Ectodermal cell (in vitro differentiated cells): Measurements from ENCODE around the gene CLASP1.
"Not testable (repeated sequence)": the region's sequence is repeated elsewhere in the genome, so short reads cannot be mapped to it uniquely, and the experiment has no call there.

Experiments
- H3K27ac ChIP-seq: 2 replicates; pipeline ENCODE4 v1.7.0; 2013; ENCODE audit warnings: mild to moderate bottlenecking, low read depth, low read length; ENCODE audit not compliant: insufficient read depth, poor library complexity, severe bottlenecking
- H3K27me3 ChIP-seq: 2 replicates; pipeline ENCODE4 v1.7.0; 2013; ENCODE audit warnings: mild to moderate bottlenecking, low read length; ENCODE audit not compliant: insufficient read depth, control insufficient read depth, poor library complexity, severe bottlenecking
- H3K36me3 ChIP-seq: one replicate; pipeline ENCODE4 v1.7.0; 2013; ENCODE audit warnings: low read length; ENCODE audit not compliant: control insufficient read depth, insufficient read depth
- H3K4me1 ChIP-seq: one replicate; pipeline ENCODE4 v1.7.0; 2013; ENCODE audit warnings: low read length; ENCODE audit not compliant: control insufficient read depth, insufficient read depth
- H3K4me3 ChIP-seq: 2 replicates; pipeline ENCODE4 v1.7.0; 2013; ENCODE audit warnings: low read depth, low read length, control low read depth; ENCODE audit not compliant: insufficient read depth
- H3K9me3 ChIP-seq: 2 replicates; pipeline ENCODE4 v1.7.0; 2013; ENCODE audit warnings: mild to moderate bottlenecking, low read length, moderate library complexity; ENCODE audit not compliant: control insufficient read depth
- WGBS, 2 experiments: methylation state at CpG; one replicate each; pipeline ENCODE4 v1.1.7; 2013; ENCODE audit warnings: missing lambda C conversion rate in 2 of 2; 5-methylcytosine and 5-hydroxymethylcytosine counted together

CLASP1 gene

DNA sequence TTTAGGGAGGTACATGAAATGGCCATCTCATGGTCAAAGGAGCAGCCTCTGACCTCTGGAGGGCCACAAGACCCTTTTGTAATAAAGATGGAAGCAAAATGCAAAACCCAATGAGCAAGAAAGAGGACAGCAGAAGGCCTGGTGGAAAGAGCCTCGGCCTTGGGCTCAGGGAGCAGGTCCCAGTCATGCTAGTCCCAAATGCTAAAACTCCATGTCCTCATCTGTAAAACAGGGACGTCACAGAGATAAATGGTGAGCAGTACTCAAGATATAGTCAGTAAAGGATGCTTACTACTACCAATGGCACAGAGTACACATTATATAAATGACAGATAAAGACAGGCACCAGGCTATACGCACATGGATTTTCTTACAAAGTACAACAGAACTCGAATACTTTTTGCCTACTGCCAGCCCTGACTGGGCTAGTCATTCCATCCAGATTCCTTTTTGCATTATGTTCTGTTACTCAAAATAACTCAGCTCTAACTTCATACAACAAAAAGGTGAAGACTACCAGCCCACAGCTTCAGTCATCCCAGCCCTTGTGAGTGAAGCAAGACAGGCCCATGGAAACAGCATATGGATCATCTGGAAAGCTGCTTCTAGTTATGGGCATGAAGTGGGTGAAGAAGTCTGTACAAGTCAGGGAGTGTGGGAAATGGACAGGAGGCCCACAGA is 299.4 kb downstream of the CLASP1 start:
- Histone ChIP-seq H3K27me3 (no peaks in the 10 kb centered on the region), H3K4me1 (no peaks in the 10 kb centered on the region), H3K4me3 (no peak overlapping the region), H3K27ac (no peak overlapping the region), H3K9me3 (no peaks in the 10 kb centered on the region), H3K36me3 (peaks cover 41% of the 10 kb centered on the region)
- WGBS, 2 experiments, result 93% methylated on average over 4 of the region's 4 CpGs

DNA sequence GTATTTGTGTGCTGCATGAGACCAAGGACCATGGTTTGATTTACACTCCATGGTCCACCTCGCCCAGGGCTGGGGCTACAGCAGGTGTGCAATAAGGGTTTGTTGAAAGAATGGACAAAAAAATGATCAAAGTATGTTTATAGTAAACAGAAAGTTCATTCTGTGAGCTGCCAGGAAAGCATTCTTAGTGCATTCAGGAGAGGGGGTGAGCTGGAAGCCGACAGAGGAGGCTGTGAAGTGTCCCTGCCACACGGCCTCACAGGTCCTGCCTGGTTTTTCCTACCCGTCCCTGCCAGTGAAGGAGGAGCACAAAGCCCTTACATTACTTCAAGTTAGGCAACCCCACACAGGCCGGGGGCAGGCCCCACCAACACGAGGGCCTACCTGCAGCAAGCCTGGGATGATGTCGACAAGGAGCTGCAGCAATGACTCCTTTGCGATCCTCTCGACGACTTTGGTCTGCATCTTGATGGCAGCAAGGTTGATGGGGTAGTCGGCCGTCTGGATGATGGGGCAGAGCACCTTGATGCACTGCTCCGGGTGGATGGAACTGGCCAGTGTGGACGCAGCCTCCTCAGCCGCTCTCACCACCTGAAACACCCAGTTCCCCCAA is 301.0 kb downstream of the CLASP1 start:
- peaks cover 41% of the 10 kb centered on the region for H3K36me3 ChIP-seq
- H3K4me1 ChIP-seq, result no peaks in the 10 kb centered on the region

DNA sequence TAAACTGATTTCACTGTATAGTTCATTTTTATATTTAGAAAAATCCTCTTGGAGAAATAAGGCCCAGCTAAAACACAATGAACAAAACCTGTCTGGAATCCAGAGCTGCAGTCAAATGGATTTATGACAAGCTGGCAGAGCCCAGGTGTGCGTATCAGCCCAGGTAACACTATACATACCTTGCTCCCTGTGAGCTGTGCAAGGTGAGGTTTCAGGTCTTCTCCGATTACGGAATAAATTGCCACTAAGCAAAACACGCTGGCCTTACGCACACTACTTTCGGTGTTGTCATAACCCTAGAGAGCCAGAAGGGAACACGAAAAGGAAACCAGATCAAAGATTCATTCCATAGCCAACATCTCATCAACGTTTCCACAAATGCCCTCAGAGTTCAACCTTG is 302.4 kb downstream of the CLASP1 start:
- no peaks in the 10 kb centered on the region for H3K9me3 ChIP-seq
- no peak overlapping the region for H3K4me3 ChIP-seq
- H3K27ac ChIP-seq, result no peak overlapping the region
- 90 to 95% methylated on average over 8 of the region's 8 CpGs for WGBS, 2 experiments
- H3K4me1 ChIP-seq, result no peaks in the 10 kb centered on the region
- peaks cover 36% of the 10 kb centered on the region for H3K36me3 ChIP-seq
- no peaks in the 10 kb centered on the region for H3K27me3 ChIP-seq

More for the DNA sequence above, 301.0 kb downstream of the CLASP1 start:
- 96% methylated on average over 15 of the region's 15 CpGs for WGBS, 2 experiments
- H3K4me3 ChIP-seq, result no peak overlapping the region
- H3K9me3 ChIP-seq, result no peaks in the 10 kb centered on the region
- H3K27me3 ChIP-seq, result no peaks in the 10 kb centered on the region
- no peak overlapping the region for H3K27ac ChIP-seq

GRCh38 chr2:121346407-121346806 is 302.9 kb downstream of the CLASP1 start:
- H3K27me3 ChIP-seq, result no peaks in the 10 kb centered on the region
- H3K36me3 ChIP-seq, result peaks cover 32% of the 10 kb centered on the region
- 92 to 93% methylated on average over 6 of the region's 6 CpGs for WGBS, 2 experiments
- no peak overlapping the region for H3K4me3 ChIP-seq
- no peaks in the 10 kb centered on the region for H3K9me3 ChIP-seq
- no peaks in the 10 kb centered on the region for H3K4me1 ChIP-seq
- H3K27ac ChIP-seq, result no peak overlapping the region

- no peaks in the 10 kb centered on the region for H3K27me3 ChIP-seq
- no peaks in the 10 kb centered on the region for H3K9me3 ChIP-seq
- H3K27ac ChIP-seq, result no peak overlapping the region
- WGBS, 2 experiments, result 89 to 97% methylated on average over 3 of the region's 3 CpGs
- peaks cover 32% of the 10 kb centered on the region for H3K36me3 ChIP-seq
- no peak overlapping the region for H3K4me3 ChIP-seq
- H3K4me1 ChIP-seq, result no peaks in the 10 kb centered on the region
Observed at GRCh38 chr2:121345887-121346286, 303.4 kb downstream of the CLASP1 start.

GRCh38 chr2:121345101-121345500 is 304.2 kb downstream of the CLASP1 start:
- Histone ChIP-seq H3K36me3 (peaks cover 39% of the 10 kb centered on the region), H3K27me3 (no peaks in the 10 kb centered on the region)

DNA sequence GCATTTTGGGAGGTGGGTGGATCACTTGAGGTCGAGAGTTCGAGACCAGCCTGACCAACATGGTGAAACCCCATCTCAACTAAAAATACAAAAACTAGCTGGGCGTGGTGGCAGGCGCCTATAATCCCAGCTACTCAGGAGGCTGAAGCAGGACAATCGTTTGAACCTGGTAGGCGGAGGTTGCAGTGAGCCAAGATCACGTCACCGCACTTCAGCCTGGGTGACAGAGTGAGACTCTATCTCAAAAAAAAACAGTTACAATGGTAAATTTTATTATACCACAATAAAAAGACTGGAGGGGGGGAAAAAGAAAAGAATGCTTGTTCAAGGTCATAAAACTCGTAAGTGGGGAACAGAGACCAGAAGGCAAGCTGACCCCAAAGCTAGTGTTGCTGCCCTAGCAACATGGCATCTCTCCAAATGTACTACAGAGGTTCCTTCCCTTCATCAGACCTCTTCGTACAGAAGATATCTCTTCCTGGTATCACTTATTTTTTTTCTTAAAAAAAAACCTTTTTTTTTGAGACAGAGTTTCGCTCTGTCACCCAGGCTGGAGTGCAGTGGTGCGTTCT is 305.3 kb downstream of the CLASP1 start:
- not testable (repeated sequence) for H3K4me3 ChIP-seq, H3K9me3 ChIP-seq, H3K27me3 ChIP-seq, H3K27ac ChIP-seq, H3K4me1 ChIP-seq
- H3K36me3 ChIP-seq, result peaks cover 41% of the 10 kb centered on the region
- 89 to 94% methylated on average over 10 to 12 of the region's 12 CpGs for WGBS, 2 experiments

More at GRCh38 chr2:121345101-121345500, 304.2 kb downstream of the CLASP1 start:
- Histone ChIP-seq H3K27ac (no peak overlapping the region), H3K9me3 (no peaks in the 10 kb centered on the region), H3K4me1 (no peaks in the 10 kb centered on the region), H3K4me3 (no peak overlapping the region)
- WGBS, 2 experiments, result 91 to 95% methylated on average over 6 of the region's 6 CpGs

GRCh38 chr2:121343191-121343590 is 306.1 kb downstream of the CLASP1 start:
- Histone ChIP-seq H3K27me3 (no peaks in the 10 kb centered on the region), H3K4me3 (no peak overlapping the region), H3K4me1 (no peaks in the 10 kb centered on the region), H3K27ac (no peak overlapping the region), H3K9me3 (no peaks in the 10 kb centered on the region), H3K36me3 (peaks cover 47% of the 10 kb centered on the region)
- WGBS, 2 experiments, result 68 to 69% methylated on average over 2 of the region's 2 CpGs

DNA sequence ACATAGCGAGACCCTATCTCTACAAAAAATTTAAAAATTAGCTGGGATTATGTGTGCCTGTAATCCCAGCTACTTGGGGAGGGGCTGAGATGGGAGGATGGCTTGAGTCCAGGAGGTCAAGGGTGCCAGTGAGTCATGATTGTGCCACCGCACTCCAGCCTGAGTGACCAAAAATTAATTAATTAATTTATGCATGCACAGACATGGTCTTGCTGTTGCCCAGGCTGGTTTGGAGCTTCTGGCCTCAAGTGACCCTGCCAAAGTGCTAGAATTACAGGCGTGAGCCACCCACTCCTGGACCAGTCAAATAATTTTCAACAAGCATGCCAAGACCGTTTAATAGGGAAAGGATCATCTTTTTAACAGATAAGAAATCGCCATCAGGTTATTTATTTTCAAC is 306.5 kb downstream of the CLASP1 start:
- Histone ChIP-seq H3K27ac (no peak overlapping the region), H3K9me3 (no peaks in the 10 kb centered on the region), H3K4me1 (no peaks in the 10 kb centered on the region), H3K4me3 (no peak overlapping the region), H3K27me3 (no peaks in the 10 kb centered on the region), H3K36me3 (peaks cover 43% of the 10 kb centered on the region)
- WGBS, 2 experiments, result 96 to 97% methylated on average over 5 of the region's 5 CpGs

DNA sequence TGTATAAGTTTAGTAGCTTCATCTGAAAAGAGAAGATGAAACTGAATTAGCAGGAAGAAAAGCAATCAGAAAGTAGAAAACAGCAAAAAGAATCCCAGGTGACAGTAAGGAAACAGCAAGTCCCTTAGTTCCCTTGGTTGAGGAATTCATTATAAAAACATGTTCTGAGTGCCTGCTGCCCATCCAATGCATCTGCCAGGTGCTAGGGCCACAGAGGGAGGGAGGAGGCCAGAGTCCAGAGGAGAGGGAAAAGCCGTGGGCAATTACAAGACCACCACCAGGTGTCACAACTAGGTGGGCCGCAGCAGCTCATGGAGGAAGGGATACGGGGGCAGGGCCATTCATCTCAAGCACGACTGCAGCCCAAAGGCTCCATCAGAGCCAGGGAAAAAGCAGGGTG is 308.3 kb downstream of the CLASP1 start:
- Histone ChIP-seq H3K36me3 (peaks cover 29% of the 10 kb centered on the region), H3K27me3 (no peaks in the 10 kb centered on the region), H3K27ac (no peak overlapping the region), H3K4me1 (no peaks in the 10 kb centered on the region), H3K9me3 (no peaks in the 10 kb centered on the region), H3K4me3 (no peak overlapping the region)
- WGBS, 2 experiments, result 83 to 91% methylated on average over 4 of the region's 4 CpGs
